HG03469 (cell line): ENCODE results near the gene DNM2.
"Not testable (repeated sequence)": the region's sequence is repeated elsewhere in the genome, so short reads cannot be mapped to it uniquely, and the experiment has no call there.

ENCODE experiments used
- ATAC-seq: cut with Tn5 transposase; IDR thresholded peaks from one replicate; pipeline ENCODE4 v1.9.1; 2021; ENCODE audit warnings: mild to moderate bottlenecking, moderate library complexity, moderate number of reproducible peaks; ENCODE audit not compliant: unreplicated experiment

The DNM2 gene

GRCh38 chr19:10724573-10725071, 6.7 kb downstream of the DNM2 start:
- ATAC-seq: no peak

GRCh38 chr19:10725415-10725814, 7.5 kb downstream of the DNM2 start:
- ATAC-seq: no peak

- ATAC-seq: no peak
These were observed 8.4 kb downstream of the DNM2 start for GRCh38 chr19:10726268-10726667.

- no peak for ATAC-seq
These were observed 9.9 kb downstream of the DNM2 start for GRCh38 chr19:10727685-10728201.

GRCh38 chr19:10729411-10729810, 11.5 kb downstream of the DNM2 start:
- ATAC-seq: no peak

GRCh38 chr19:10730932-10731331, 13.1 kb downstream of the DNM2 start:
- ATAC-seq: no peak

- no peak for ATAC-seq
These were observed 17.9 kb downstream of the DNM2 start for GRCh38 chr19:10735741-10736140.

GRCh38 chr19:10736189-10736588, 18.3 kb downstream of the DNM2 start:
- no peak for ATAC-seq

- no peak for ATAC-seq
These were observed 19.2 kb downstream of the DNM2 start for GRCh38 chr19:10736916-10737551.

GRCh38 chr19:10737722-10738121, 19.8 kb downstream of the DNM2 start:
- ATAC-seq: no peak

- ATAC-seq: no peak
These were observed 22.9 kb downstream of the DNM2 start for GRCh38 chr19:10740798-10741197.

GRCh38 chr19:10742476-10742875, 24.6 kb downstream of the DNM2 start:
- ATAC-seq: no peak

- ATAC-seq: no peak
These were observed 26.4 kb downstream of the DNM2 start for GRCh38 chr19:10744253-10744798.

- no peak for ATAC-seq
These were observed 27.0 kb downstream of the DNM2 start for GRCh38 chr19:10744801-10745293.

GRCh38 chr19:10746437-10746836, 28.6 kb downstream of the DNM2 start:
- ATAC-seq: not testable (repeated sequence)

GRCh38 chr19:10747271-10747670, 29.4 kb downstream of the DNM2 start:
- ATAC-seq: no peak

- ATAC-seq: no peak
These were observed 29.8 kb downstream of the DNM2 start for GRCh38 chr19:10747674-10748073.

GRCh38 chr19:10748195-10748926, 30.5 kb downstream of the DNM2 start:
- ATAC-seq: no peak

GRCh38 chr19:10748927-10749434, 31.1 kb downstream of the DNM2 start:
- ATAC-seq: no peak

- no peak for ATAC-seq
These were observed 31.8 kb downstream of the DNM2 start for GRCh38 chr19:10749435-10750384.
